Gastrocnemius medialis (tissue), 4 donors: Measurements from ENCODE around the gene PITX2.

Experiments used
- POLR2A ChIP-seq, 2 donors: fragments of 450-650 bp; IDR thresholded peaks; one replicate each; pipeline ENCODE4 v1.6.1; 2017; ENCODE audit warnings: antibody characterized with exemption in 2 of 2, mild to moderate bottlenecking in 2 of 2, moderate library complexity in 2 of 2
- TF ChIP-seq, protein P1 (sequence below), 5 experiments: fragments of 450-650 bp in 3 of 5; fragments of 200-600 bp in 2 of 5; sonication (generic) in 2 of 5; IDR thresholded peaks in 4 of 5; conservative IDR thresholded peaks in 1 of 5; 1 replicate in 4 of 5; 2 replicates in 1 of 5; pipeline ENCODE4 v1.5.1; 2016 to 2019; ENCODE audit warnings: antibody characterized with exemption in 5 of 5, mild to moderate bottlenecking in 3 of 5, moderate library complexity in 3 of 5

DNA sequence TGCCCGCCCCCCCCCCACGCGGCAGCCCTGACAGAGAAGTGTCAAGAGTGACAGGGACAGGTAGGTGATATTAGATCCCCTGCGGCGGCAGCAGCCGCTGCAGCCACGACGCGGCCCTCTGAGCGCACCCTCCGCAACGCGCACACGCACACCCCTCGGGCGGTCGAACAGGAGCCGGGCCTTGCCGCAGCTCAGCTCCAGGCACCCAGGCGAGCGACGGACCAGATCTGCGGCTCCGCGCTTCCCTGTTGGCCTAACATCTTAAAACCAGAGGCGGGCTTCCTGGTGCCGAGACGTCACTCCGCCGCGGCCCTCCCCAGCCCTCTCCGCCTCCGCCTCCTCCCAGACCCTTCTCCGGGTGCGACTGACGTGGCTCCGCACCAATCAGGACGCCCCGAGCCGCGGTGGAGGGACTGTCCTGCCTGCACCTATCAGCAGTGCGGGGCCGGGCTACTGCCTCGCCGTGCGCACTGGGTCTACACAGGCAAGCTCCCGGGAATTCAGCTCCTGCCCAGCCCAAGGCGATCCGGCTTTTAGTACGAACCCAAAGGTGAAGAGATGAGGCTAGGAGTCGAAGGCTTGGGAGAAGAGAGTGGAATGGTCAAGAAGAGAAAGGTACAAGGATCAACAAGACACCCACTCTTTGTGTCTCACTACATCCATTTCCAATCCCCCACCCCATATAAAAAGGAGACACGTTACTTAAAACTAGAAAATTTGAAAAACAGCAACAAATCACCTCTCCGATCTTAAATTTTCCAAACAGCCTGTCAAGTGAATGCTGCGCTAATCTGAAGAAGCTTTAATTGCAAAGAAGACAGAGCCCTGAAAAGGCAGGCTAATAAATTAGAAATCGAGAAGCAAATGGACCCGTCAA, at the start of gene PITX2:
- peak; percentile 91 to 95 for TF ChIP-seq POLR2A (IDR thresholded peaks at IDR 0.05)
- TF ChIP-seq, protein P1, sequence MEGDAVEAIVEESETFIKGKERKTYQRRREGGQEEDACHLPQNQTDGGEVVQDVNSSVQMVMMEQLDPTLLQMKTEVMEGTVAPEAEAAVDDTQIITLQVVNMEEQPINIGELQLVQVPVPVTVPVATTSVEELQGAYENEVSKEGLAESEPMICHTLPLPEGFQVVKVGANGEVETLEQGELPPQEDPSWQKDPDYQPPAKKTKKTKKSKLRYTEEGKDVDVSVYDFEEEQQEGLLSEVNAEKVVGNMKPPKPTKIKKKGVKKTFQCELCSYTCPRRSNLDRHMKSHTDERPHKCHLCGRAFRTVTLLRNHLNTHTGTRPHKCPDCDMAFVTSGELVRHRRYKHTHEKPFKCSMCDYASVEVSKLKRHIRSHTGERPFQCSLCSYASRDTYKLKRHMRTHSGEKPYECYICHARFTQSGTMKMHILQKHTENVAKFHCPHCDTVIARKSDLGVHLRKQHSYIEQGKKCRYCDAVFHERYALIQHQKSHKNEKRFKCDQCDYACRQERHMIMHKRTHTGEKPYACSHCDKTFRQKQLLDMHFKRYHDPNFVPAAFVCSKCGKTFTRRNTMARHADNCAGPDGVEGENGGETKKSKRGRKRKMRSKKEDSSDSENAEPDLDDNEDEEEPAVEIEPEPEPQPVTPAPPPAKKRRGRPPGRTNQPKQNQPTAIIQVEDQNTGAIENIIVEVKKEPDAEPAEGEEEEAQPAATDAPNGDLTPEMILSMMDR (IDR thresholded peaks at IDR 0.05 in 4 of 5, conservative IDR thresholded peaks at IDR 0.05 in 1 of 5), result no peak
